Right atrium auricular region (tissue), 2 donors: Measurements from ENCODE around the gene CABLES1. TPM values are rescaled to one million over a fixed set of nuclear protein-coding genes. Genes with fewer than 3 reads are reported as not detected.

Experiments used
- DNase-seq: peaks from one replicate; pipeline ENCODE4 v3.0.0-alpha.2; 2019; ENCODE audit warnings: low spot score
- H3K27ac ChIP-seq, 2 donors: fragments of 200-600 bp; sonication (generic); 1 replicate in 1 of 2; 2 replicates in 1 of 2; pipeline ENCODE4 v1.5.1; 2016 to 2019
- H3K27me3 ChIP-seq, 2 donors: fragments of 200-600 bp; sonication (generic); one replicate each; pipeline versions ENCODE4 v1.5.1 to v1.6.0; 2017 to 2019
- H3K36me3 ChIP-seq: fragments of 200-600 bp; sonication (generic); one replicate; pipeline ENCODE4 v1.5.1; 2016
- H3K4me1 ChIP-seq, 2 donors: fragments of 200-600 bp; sonication (generic); one replicate each; pipeline versions ENCODE4 v1.5.1 to v1.6.0; 2017 to 2019
- H3K4me3 ChIP-seq, 2 donors: fragments of 200-600 bp; sonication (generic); 1 replicate in 1 of 2; 2 replicates in 1 of 2; pipeline ENCODE4 v1.5.1; 2017 to 2019; ENCODE audit warnings: mild to moderate bottlenecking in 1 of 2, moderate library complexity in 1 of 2
- H3K9me3 ChIP-seq, 2 donors: fragments of 200-600 bp; sonication (generic); one replicate each; pipeline ENCODE4 v1.5.1; 2019
- CTCF ChIP-seq, 2 donors: fragments of 200-600 bp; sonication (generic); IDR thresholded peaks; one replicate each; pipeline ENCODE4 v1.5.1; 2019; ENCODE audit warnings: antibody characterized with exemption in 2 of 2
- total RNA-seq, 2 donors: library from RNA; depleted of rRNA; stranded (reverse); fragments of >200 nt; gene quantifications; one replicate each; pipeline ENCODE4 v1.1.0, GENCODE V29; 2016

Gene CABLES1
- total RNA-seq, 2 donors from 2014 or later, result 5.4 to 6.9 TPM

DNA sequence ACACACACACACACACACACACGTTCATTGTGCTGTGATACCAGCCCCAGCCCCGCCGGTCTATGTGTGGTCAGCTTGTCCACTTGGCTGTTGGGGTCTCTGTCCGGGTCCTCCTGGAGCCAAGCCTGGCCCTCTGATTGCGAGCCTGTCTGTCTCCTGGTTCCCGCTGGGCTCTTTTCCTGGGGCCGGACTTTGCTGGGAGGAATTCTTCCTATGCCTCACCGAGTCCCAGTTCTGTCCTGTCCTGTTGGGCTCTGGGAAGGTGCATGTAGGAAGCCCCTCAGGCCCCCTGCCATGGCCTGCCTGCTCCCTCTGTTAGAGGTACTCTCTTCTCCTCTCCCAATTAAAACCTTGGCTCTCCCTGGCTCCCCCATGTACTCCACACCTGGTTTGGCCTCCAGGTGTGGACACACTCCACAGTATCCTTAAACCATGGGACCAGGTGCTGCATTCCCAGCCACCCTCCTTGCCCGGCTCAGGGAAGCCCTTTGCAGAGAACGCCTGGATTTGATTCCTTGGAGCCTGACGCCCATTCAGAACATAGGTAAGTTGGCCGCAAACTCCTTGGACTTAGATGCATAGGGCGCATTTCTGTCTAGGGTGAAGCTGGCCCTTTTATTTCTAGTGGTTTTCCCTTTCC is 42.3 kb downstream of the CABLES1 start:
- Histone ChIP-seq H3K27me3 (no peaks in the 10 kb centered on the region), H3K4me1 (peaks cover 0 to 15% of the 10 kb centered on the region in 2 donors), H3K36me3 (no peaks in the 10 kb centered on the region), H3K4me3 (no peak overlapping the region), H3K27ac (no peak overlapping the region), H3K9me3 (no peaks in the 10 kb centered on the region)
- no peak for DNase-seq
- no peak for TF ChIP-seq CTCF (IDR thresholded peaks at IDR 0.05)

DNA sequence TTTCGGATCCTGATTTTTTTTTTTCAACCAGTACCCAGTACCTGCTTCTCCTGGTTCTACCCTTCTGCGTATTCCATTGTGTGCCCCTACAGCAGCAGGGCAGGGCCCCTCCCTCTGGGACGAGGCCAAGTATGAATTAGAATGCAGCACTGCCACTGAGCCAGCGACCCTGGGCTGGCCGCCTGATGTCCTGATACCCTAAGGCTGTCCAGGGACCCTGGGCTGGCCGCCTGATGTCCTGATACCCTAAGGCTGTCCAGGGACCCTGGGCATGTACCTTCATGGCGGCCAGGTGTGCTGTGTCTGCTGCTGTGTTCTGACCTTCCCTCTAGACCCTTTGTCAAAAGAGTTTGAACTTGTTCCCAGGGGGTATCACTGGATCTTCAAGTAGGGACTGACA is 42.9 kb downstream of the CABLES1 start:
- TF ChIP-seq CTCF (IDR thresholded peaks at IDR 0.05), result no peak
- Histone ChIP-seq H3K9me3 (no peaks in the 10 kb centered on the region), H3K4me1 (peaks cover 0 to 15% of the 10 kb centered on the region in 2 donors), H3K27ac (no peak overlapping the region), H3K4me3 (no peak overlapping the region), H3K36me3 (no peaks in the 10 kb centered on the region), H3K27me3 (no peaks in the 10 kb centered on the region)
- no peak for DNase-seq

- no peak overlapping the region for H3K27ac ChIP-seq
- H3K9me3 ChIP-seq, result no peaks in the 10 kb centered on the region
- peaks cover 0 to 15% of the 10 kb centered on the region in 2 donors for H3K4me1 ChIP-seq
- no peak for TF ChIP-seq CTCF (IDR thresholded peaks at IDR 0.05)
- DNase-seq, result no peak
- H3K4me3 ChIP-seq, result no peak overlapping the region
- no peaks in the 10 kb centered on the region for H3K36me3 ChIP-seq
- no peaks in the 10 kb centered on the region for H3K27me3 ChIP-seq
These were observed 43.4 kb downstream of the CABLES1 start for GRCh38 chr18:23178661-23179081.

GRCh38 chr18:23179416-23179815 is 44.1 kb downstream of the CABLES1 start:
- H3K27me3 ChIP-seq, result no peaks in the 10 kb centered on the region
- peaks cover 0 to 15% of the 10 kb centered on the region in 2 donors for H3K4me1 ChIP-seq
- H3K9me3 ChIP-seq, result no peaks in the 10 kb centered on the region
- no peak for DNase-seq
- no peak for TF ChIP-seq CTCF (IDR thresholded peaks at IDR 0.05)
- H3K4me3 ChIP-seq, result no peak overlapping the region
- H3K27ac ChIP-seq, result peak overlapping the region; percentile 54 to 55
- H3K36me3 ChIP-seq, result no peaks in the 10 kb centered on the region

- TF ChIP-seq CTCF (IDR thresholded peaks at IDR 0.05), result no peak
- Histone ChIP-seq H3K27me3 (no peaks in the 10 kb centered on the region), H3K36me3 (no peaks in the 10 kb centered on the region), H3K4me3 (no peak overlapping the region), H3K9me3 (no peaks in the 10 kb centered on the region), H3K27ac (no peak overlapping the region), H3K4me1 (peaks cover 0 to 15% of the 10 kb centered on the region in 2 donors)
- no peak for DNase-seq
These were observed 46.3 kb downstream of the CABLES1 start for GRCh38 chr18:23181547-23181946.

DNA sequence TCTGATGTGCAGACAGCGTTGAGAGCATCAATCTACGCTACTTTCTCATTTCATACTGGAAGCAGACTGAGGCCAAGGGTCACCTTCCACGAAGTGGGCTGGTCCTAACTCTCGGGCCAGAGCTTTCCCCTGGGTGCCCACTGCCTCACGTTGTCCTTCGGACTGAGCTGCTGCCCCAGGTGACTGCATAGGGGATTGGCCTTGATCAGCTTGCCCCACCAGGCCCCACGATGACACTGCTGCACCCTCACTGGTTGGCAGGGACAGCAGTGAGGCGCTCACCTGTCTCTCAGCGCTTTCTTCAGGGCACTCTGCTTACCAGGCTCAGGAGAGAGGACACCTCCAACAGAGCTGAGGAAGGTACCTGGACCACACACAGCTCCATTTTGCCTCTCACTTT is 47.3 kb downstream of the CABLES1 start:
- Histone ChIP-seq H3K4me3 (no peak overlapping the region), H3K36me3 (no peaks in the 10 kb centered on the region), H3K27me3 (no peaks in the 10 kb centered on the region), H3K27ac (no peak overlapping the region), H3K4me1 (peaks cover 0 to 15% of the 10 kb centered on the region in 2 donors), H3K9me3 (no peaks in the 10 kb centered on the region)
- TF ChIP-seq CTCF (IDR thresholded peaks at IDR 0.05), result no peak
- DNase-seq, result no peak
